ENCODE data around the gene MARCKS.

MARCKS gene

GRCh38 chr6:113856375-113856624, 845 bp upstream of the MARCKS start:
- no peak for DNase-seq (ENCODE audit: low read depth)
- no peak for TF ChIP-seq CTCF (conservative IDR thresholded peaks at IDR 0.05; ENCODE audit: control insufficient read depth, insufficient read depth, low read depth, low read length)
- H3K4me3 ChIP-seq (ENCODE audit: control insufficient read depth, low read depth, low read length): peak overlapping the region; percentile 84

- peak; percentile 42 for DNase-seq (ENCODE audit: low read depth)
- TF ChIP-seq CTCF (conservative IDR thresholded peaks at IDR 0.05; ENCODE audit: control insufficient read depth, insufficient read depth, low read depth, low read length): no peak
- H3K4me3 ChIP-seq (ENCODE audit: control insufficient read depth, low read depth, low read length): peak overlapping the region; percentile 84
These were observed 673 bp downstream of the MARCKS start for GRCh38 chr6:113857556-113858479.

- peak; percentile 76 for DNase-seq (ENCODE audit: low read depth)
- peak; percentile 46 for TF ChIP-seq CTCF (conservative IDR thresholded peaks at IDR 0.05; ENCODE audit: control insufficient read depth, insufficient read depth, low read depth, low read length)
- H3K4me3 ChIP-seq (ENCODE audit: control insufficient read depth, low read depth, low read length): peak overlapping the region; percentile 84
These were observed 1.6 kb downstream of the MARCKS start for GRCh38 chr6:113858480-113859348.

- peak; percentile 41 for DNase-seq (ENCODE audit: low read depth)
- TF ChIP-seq CTCF (conservative IDR thresholded peaks at IDR 0.05; ENCODE audit: control insufficient read depth, insufficient read depth, low read depth, low read length): no peak
- H3K4me3 ChIP-seq (ENCODE audit: control insufficient read depth, low read depth, low read length): peak overlapping the region; percentile 61
These were observed 2.4 kb downstream of the MARCKS start for GRCh38 chr6:113859349-113860180.

GRCh38 chr6:113860181-113860955, 3.2 kb downstream of the MARCKS start:
- no peak for TF ChIP-seq CTCF (conservative IDR thresholded peaks at IDR 0.05; ENCODE audit: control insufficient read depth, insufficient read depth, low read depth, low read length)
- DNase-seq (ENCODE audit: low read depth): peak; percentile 51
- peak overlapping the region; percentile 44 for H3K4me3 ChIP-seq (ENCODE audit: control insufficient read depth, low read depth, low read length)

All from fibroblast of mammary gland (primary cell).